ENCODE data around the gene TMEM41A.

The TMEM41A gene
- total RNA-seq: 36.7 to 46.1 reads per million in 2 experiments

GRCh38 chr3:185498503-185499396 is at the start of gene TMEM41A:
TMEM41A (minus strand) TSS chr3:185499035; CDS start chr3:185498961, 74 bp downstream.
- DNase-seq (ENCODE audit: low read depth): peak; percentile 81

- DNase-seq (ENCODE audit: low read depth): no peak
Measured at GRCh38 chr3:185540695-185541094, 41.9 kb upstream of the TMEM41A start.

DNA sequence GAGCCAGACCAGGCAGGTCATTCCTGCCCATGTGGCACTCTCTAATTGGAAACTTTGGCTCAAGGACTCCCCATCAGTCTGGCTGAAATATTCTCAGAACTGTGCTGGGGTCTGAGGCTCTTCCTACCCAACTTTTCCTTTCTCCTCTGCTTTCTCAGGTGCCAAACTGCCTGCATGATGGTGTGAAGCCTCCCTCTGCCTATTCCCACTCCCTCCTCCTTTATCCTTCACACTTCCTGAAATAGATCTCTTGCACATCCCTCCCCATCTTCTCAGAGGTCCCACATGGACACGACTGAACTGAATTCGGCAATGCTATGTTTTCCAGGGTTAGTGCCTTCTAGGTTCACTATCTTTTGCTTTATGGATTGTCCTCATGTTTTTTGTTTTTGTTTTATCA is 41.1 kb upstream of the TMEM41A start:
- no peak for DNase-seq (ENCODE audit: low read depth)

GRCh38 chr3:185537369-185537970 is 38.6 kb upstream of the TMEM41A start:
- no peak for DNase-seq (ENCODE audit: low read depth)

GRCh38 chr3:185534511-185534910 is 35.7 kb upstream of the TMEM41A start:
- no peak for DNase-seq (ENCODE audit: low read depth)

DNA sequence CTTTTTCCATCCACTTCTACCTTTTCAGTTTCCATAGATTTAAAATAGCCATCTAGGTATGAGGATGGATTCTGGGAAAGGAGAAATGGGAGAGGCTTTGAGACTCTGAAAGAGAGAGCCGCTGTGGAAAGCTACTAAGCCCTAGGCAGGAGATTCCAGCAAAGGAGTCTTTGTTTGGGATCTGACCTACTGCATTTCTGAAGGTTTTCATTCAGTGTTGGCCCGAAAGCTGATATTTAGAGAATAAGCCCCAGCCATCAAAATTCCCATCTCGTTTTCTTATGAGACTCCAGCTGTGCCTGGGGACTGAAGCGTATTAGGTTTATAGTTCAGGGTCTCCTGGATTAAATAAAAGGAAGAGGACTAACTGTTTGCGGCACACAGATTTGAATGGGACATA is 34.1 kb upstream of the TMEM41A start:
- no peak for DNase-seq (ENCODE audit: low read depth)

DNA sequence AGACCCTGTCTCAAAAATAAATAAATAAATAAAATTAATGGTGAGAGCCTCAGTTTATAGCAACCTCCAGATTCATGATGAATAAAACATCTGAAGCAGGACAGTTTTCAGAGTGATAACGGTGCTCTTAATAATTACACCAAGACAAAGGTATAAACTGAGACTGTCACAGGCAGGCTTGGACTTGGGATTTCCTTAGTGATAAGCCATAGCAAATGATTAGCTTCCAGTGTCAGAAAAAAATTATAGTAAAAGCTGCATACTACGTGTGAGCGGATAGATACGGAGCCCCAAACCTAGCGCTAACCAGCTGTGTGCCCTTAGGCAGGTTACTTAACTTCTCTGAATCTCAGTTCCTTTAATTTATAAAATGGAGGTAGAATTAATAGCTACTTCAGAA is 32.0 kb upstream of the TMEM41A start:
- no peak for DNase-seq (ENCODE audit: low read depth)

- DNase-seq (ENCODE audit: low read depth): no peak
Measured at GRCh38 chr3:185528532-185528931, 29.7 kb upstream of the TMEM41A start.

DNA sequence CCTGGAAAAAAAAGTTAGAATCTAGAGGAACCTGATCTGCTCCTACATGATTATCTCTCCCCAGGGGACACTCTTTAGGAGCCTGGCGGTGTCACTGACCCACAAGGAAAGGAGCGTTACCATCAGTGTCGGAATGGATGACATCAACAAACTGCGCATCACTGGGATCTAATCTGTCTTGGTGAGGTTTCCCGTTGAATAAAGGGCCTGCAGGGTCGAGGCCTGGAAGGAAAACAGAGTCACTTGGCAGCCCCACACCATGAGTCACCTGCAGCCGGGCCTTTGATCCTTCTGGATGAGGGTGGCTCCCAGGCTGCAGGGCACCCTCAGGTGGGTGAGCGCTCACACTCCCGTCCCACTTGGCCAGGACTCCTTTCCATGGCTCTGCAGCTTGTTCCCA is 28.5 kb upstream of the TMEM41A start:
- no peak for DNase-seq (ENCODE audit: low read depth)

DNA sequence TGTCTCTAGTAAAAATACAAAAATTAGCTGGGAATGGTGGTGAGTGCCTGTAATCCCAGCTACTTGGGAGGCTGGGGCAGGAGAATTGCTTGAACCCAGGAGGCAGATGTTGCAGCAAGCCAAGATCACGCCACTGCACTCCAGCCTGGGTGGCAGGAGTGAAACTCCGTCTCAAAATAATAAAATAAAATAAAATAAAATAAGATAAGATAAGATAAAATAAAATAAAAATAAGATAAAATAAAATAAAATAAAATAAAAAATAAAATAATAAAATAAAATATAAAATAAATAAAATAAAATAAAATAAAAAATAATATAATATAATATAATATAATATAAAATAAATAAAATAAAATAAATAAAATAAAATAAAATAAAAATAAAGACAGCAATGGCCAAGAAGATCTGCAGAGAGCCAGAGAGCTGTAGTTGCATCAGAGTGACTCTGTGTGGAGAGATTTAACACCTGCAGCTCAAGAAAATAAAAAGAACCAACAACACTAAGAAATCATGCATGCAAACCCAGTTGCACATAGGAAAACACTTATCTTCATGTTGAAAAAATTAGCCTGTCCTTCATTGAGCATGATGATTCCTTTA is 27.6 kb upstream of the TMEM41A start:
- no peak for DNase-seq (ENCODE audit: low read depth)

DNA sequence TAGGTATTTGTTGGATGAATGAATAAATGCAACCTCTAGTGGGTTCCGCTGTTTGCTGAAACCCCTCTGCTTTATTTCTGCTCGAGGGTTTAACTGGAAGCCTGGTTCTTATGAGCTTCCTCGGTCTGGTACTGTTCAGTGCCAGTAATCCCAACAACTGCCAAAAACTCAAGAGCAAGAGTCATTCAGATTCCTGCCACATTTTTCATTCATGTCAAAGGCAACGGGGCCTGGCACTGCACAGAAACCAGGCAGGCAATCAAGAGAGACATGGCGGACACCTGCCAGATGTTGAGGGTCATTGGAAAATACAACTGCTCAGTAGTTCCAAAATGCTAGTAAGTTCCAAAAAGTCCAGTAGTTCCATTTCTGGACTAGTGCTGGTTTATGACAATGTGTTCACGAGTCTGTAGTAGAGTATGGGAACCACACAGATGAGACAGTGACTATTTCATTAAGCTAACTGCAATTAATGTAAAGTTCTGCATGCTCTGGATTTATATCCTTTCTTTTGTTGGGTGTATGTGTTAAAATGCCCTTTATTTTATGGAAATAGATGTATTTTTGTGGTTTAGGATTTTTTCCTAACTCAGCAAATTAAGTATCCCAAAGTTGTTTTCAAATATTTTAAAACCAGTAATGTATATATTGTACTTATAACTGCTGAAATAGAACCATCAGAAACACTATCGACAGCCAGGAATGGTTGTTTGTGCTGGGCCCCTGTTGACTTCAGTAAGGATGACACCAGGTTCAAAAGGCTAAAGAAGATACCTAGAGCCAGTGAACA is 22.7 kb upstream of the TMEM41A start:
- DNase-seq (ENCODE audit: low read depth): no peak

GRCh38 chr3:185519021-185519420 is 20.2 kb upstream of the TMEM41A start:
- DNase-seq (ENCODE audit: low read depth): no peak

DNA sequence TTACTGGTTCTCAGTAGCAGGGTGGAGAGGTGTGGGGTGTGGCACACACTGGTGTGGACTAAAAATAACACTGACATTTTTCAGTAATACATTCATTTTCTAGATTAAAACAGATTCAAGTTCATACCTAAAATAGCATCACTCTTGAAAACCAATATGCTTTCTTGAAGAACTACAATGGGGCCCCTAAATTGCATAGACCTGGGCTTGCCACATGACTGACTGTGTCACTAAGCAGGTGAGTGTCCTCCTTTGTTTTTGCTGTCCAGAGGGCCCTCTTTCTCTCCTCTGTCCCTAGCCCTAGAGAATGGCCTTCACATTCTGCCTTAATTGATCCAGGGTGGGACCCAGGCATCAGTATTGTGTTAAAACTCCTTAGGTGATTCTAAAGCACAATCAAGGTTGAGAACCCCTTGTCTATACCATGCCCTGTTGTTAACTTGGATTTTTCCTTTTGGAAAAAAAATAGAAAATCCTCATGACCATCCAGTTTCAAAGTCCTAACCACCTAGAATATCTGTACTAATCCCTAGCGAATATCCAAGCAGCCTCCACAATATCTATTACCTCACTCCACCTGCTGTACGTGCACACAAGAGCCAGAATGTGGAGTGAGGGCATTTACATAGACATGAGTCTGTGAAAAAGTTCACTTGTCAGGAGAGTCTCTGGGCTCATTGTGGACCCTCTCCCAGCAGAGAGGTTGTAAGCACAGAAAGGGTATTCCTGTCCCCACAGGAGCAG is 18.7 kb upstream of the TMEM41A start:
- DNase-seq (ENCODE audit: low read depth): no peak

- DNase-seq (ENCODE audit: low read depth): no peak
Measured at GRCh38 chr3:185511711-185512110, 12.9 kb upstream of the TMEM41A start.

DNA sequence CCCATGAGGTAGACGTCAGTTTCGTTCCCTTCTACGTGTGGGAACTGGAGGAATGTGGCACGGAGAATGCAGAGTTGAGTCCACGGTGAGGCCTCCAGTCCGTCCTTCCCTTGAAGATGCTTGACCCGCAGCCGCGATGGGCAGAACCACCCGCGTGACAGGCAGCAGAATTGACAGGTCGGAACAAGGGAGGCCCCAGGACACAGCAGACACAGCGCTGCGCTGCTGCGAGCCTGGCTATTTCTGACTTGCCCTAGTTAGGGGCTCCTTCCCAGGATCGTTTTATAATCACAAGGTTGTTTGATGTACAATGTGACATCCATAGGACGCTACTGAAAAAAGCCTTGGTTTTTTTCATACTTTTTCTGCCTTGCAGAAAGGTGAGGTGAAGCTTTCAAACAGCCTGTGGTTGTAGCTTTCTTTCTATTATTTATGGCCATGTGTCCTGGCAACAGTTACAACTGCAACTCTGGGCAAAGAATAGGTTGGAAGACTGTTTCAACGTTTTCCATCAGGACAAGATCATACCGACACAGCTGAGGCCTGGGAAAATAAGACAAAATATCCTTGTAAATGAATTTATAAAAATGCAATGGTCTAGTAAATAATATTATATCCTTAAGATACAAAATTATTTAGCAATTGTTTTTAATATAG is 9.6 kb upstream of the TMEM41A start:
- no peak for DNase-seq (ENCODE audit: low read depth)

- no peak for DNase-seq (ENCODE audit: low read depth)
Measured at GRCh38 chr3:185507883-185508282, 9.0 kb upstream of the TMEM41A start.

DNA sequence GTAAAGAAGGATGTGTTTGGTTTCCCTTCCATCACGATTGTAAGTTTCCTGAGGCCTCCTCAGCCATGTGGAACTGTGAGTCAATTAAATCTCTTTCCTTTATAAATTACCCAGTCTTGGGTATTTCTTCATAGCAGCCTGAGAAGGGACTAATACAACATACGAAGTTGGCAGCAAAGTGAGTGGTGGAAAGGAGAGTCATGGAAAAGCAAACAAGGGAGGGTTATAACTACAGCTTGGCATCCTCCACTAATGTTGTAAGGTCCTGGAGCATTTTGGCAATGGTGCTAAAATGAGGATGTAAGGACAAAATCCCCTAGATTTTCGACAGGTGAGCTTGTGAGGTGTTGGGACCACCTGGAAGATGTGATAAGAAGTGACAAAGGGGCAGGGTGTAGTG is 5.8 kb upstream of the TMEM41A start:
- DNase-seq (ENCODE audit: low read depth): no peak

- no peak for DNase-seq (ENCODE audit: low read depth)
Measured at GRCh38 chr3:185503521-185503920, 4.7 kb upstream of the TMEM41A start.

DNA sequence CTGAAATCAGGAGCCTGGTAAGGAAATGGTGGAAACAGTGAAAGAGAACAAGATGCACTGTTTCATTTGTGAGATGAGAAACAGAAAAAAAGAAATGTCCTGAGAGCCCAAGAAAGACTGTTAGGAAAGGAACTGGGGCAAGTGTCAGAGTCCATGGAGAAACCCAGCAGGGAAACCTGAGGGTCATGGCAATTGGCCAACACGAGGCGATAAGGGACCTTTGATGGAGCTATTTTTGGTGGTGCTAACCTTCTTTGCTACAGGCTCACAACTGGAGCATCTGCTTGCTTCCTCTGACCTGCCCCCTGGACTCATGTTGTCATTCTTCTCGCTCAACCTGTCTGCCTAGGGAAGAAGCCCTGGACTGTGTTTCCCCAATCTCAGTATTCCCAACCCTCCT is 4.2 kb upstream of the TMEM41A start:
- DNase-seq (ENCODE audit: low read depth): no peak

- no peak for DNase-seq (ENCODE audit: low read depth)
Measured at GRCh38 chr3:185490241-185490640, 8.6 kb downstream of the TMEM41A start.

DNA sequence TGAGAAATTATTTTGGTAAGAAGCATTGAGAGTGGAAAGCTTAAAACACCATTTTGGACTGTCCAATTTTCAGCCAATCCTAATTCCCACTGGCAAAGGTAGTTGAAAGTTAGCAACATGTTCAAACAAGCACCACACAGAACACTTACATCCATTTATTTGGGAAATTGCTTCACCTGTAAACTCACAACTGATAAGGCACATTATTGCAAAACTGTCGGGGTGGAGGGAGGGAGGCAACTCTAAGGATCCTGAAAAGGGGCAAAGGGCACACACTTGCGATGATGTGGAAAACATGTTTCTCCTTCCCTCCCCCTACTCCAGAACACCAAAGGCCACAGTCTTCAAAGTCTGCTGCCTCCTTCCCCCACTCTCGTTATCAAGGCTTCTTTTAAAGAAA is 9.4 kb downstream of the TMEM41A start:
- DNase-seq (ENCODE audit: low read depth): no peak

Measured in T follicular helper cell (primary cell).